Chondrocyte (in vitro differentiated cells): ENCODE data around the gene NTRK2. TPM values are rescaled to one million over a fixed set of nuclear protein-coding genes. Genes with fewer than 3 reads are reported as not detected.

Experiments used
- DNase-seq: peaks from one replicate; pipeline ENCODE4 v3.0.0; 2021; ENCODE audit warnings: mixed read lengths, low spot score
- H3K27ac Mint-ChIP-seq: one replicate; pipeline ENCODE4 v1.8.0; 2021; ENCODE audit warnings: mild to moderate bottlenecking, moderate library complexity, mixed read lengths; ENCODE audit not compliant: unreplicated experiment
- H3K27me3 Mint-ChIP-seq: 2 replicates; pipeline ENCODE4 v1.8.0; 2021; ENCODE audit warnings: low read depth, mixed read lengths
- H3K36me3 Mint-ChIP-seq: 2 replicates; pipeline ENCODE4 v1.8.0; 2021; ENCODE audit warnings: low read depth, mixed read lengths
- H3K4me1 Mint-ChIP-seq: 2 replicates; pipeline ENCODE4 v1.8.0; 2021; ENCODE audit warnings: low read depth, mild to moderate bottlenecking, mixed read lengths
- H3K4me3 Mint-ChIP-seq: one replicate; pipeline ENCODE4 v1.8.0; 2021; ENCODE audit warnings: mild to moderate bottlenecking, moderate library complexity, mixed read lengths; ENCODE audit not compliant: unreplicated experiment
- H3K9me3 Mint-ChIP-seq: 2 replicates; pipeline ENCODE4 v1.8.0; 2021; ENCODE audit warnings: low read depth, mixed read lengths
- total RNA-seq: library from RNA; stranded (reverse); gene quantifications from 3 replicates; pipeline ENCODE4 v1.2.1, GENCODE V29; 2021
- TF ChIP-seq, protein P1 (sequence below): fragments of 200-600 bp; sonication (generic); IDR thresholded peaks from 2 replicates; pipeline ENCODE4 v1.5.0; 2021; ENCODE audit warnings: antibody characterized with exemption, mild to moderate bottlenecking, moderate library complexity

The NTRK2 gene
- total RNA-seq, 1 donor from 2014 or later: 40.0 TPM

DNA sequence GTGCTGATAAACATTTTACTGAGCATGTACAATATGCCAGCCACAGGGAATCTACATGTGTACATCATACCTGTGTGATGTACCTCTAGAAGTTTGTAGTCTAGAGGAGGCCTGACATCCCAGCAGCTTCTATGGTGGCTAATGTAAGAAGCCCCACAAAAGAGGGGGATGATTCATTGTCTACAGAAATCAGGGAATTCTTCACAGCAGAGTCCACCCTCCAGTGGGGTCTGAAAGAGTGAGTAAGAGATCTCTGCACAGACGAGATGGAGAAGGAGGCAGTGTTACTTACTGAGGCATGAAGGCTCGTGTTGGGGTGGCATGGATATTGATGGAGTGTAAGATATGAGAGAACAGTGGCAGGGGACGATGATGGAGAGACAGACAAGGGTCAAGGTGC is 103.0 kb downstream of the NTRK2 start:
- H3K27ac Mint-ChIP-seq: peak overlapping the region; percentile 52
- H3K9me3 Mint-ChIP-seq: no peaks in the 10 kb centered on the region
- no peak for DNase-seq
- H3K27me3 Mint-ChIP-seq: no peaks in the 10 kb centered on the region
- H3K36me3 Mint-ChIP-seq: peaks cover 4% of the 10 kb centered on the region
- no peak overlapping the region for H3K4me3 Mint-ChIP-seq
- TF ChIP-seq, protein P1, sequence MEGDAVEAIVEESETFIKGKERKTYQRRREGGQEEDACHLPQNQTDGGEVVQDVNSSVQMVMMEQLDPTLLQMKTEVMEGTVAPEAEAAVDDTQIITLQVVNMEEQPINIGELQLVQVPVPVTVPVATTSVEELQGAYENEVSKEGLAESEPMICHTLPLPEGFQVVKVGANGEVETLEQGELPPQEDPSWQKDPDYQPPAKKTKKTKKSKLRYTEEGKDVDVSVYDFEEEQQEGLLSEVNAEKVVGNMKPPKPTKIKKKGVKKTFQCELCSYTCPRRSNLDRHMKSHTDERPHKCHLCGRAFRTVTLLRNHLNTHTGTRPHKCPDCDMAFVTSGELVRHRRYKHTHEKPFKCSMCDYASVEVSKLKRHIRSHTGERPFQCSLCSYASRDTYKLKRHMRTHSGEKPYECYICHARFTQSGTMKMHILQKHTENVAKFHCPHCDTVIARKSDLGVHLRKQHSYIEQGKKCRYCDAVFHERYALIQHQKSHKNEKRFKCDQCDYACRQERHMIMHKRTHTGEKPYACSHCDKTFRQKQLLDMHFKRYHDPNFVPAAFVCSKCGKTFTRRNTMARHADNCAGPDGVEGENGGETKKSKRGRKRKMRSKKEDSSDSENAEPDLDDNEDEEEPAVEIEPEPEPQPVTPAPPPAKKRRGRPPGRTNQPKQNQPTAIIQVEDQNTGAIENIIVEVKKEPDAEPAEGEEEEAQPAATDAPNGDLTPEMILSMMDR: no peak
- peaks cover 40% of the 10 kb centered on the region for H3K4me1 Mint-ChIP-seq

DNA sequence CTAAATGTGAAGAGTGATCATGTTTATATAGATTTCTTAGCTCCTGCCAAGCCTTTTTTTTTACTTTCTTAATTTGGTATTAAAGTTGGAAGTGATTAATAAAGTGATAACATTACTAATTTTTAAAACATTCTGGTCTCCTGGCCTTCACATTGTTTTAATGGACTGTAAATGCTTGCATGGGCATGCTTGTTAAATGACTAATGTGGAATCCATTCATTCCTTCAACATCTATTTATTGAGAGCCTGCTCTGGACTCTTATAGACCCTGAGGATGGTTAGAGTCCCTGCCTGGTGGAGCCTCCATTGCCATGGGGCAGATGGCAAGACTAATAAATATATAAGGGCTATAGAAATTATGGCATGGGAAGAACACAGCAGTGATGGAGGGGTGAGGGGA is 103.5 kb downstream of the NTRK2 start:
- H3K4me3 Mint-ChIP-seq: no peak overlapping the region
- TF ChIP-seq, protein P1: no peak
- H3K4me1 Mint-ChIP-seq: peaks cover 40% of the 10 kb centered on the region
- peaks cover 4% of the 10 kb centered on the region for H3K36me3 Mint-ChIP-seq
- H3K27me3 Mint-ChIP-seq: no peaks in the 10 kb centered on the region
- H3K9me3 Mint-ChIP-seq: no peaks in the 10 kb centered on the region
- peak overlapping the region; percentile 74 for H3K27ac Mint-ChIP-seq
- no peak for DNase-seq

DNA sequence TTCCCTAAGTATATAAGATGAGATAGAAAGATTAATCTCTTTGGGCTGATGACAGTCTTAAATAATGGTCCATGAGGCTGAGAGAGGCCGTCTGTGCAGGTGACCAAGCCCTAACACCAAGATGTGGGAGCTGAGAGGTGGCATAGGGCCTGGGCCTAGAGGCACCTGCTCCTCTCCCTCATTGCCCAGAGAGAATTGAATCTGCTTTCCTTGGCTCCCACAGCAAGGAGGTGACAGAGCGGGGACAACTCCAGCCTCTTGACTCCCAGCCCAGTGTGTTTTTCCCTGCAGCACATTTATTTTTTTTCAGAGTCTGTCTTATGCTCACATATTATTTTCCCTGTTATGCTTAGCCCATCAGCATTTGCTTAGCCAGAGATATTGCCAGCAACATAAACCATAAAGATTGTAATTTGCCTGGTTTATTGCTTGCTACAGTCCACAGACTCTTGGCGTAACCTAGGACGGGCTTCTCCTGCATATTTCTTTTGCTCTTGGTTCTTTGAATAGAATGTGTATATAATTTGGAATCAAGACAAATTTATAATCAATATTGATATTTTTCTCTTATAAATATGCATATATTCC is 105.6 kb downstream of the NTRK2 start:
- peaks cover 42% of the 10 kb centered on the region for H3K4me1 Mint-ChIP-seq
- TF ChIP-seq, protein P1: no peak
- H3K4me3 Mint-ChIP-seq: no peak overlapping the region
- no peak for DNase-seq
- H3K27me3 Mint-ChIP-seq: no peaks in the 10 kb centered on the region
- no peak overlapping the region for H3K27ac Mint-ChIP-seq
- peaks cover 2% of the 10 kb centered on the region for H3K36me3 Mint-ChIP-seq
- H3K9me3 Mint-ChIP-seq: no peaks in the 10 kb centered on the region

DNA sequence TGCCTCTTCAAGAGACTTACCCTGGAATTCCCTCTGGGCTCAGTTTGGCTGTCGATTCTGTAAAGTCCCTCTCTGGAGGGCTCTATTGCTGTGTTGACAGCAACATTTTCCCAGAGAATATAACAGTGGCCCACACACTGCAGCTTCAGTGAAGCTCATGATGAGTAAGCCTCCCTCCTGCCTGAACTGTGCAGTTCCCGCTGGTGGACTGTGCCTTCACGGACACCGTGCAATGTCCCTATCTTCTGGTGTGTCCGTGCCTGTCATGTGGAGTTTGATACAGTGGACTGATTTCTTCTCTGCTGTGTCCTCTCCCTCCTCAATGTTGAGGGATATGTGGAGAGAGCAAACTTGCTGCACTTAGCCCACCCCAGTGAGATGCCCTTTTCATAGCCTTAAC is 109.0 kb downstream of the NTRK2 start:
- peaks cover 3% of the 10 kb centered on the region for H3K27me3 Mint-ChIP-seq
- H3K9me3 Mint-ChIP-seq: no peaks in the 10 kb centered on the region
- peak overlapping the region; percentile 37 for H3K27ac Mint-ChIP-seq
- H3K36me3 Mint-ChIP-seq: peaks cover 5% of the 10 kb centered on the region
- TF ChIP-seq, protein P1: no peak
- no peak for DNase-seq
- no peak overlapping the region for H3K4me3 Mint-ChIP-seq
- H3K4me1 Mint-ChIP-seq: peaks cover 32% of the 10 kb centered on the region

DNA sequence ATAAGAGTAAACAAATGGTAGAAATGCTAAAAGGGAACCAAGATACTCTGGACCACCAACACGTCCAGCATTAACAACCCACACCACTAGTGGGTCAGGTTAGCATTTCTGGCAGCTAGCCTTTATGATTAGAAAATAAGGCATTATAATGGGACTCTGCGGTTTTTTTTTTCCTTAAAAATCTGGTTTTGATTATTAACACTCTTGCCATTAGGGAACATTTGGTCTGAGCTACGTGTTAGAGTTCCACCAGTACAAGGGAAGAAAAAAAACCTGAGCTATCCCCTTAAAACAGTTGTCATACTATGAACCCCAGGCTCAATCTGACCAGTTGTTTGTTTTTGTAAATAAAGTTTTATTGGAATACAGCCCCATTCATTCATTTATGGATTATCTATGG is 110.4 kb downstream of the NTRK2 start:
- H3K4me1 Mint-ChIP-seq: peaks cover 29% of the 10 kb centered on the region
- peaks cover 3% of the 10 kb centered on the region for H3K27me3 Mint-ChIP-seq
- DNase-seq: no peak
- no peak overlapping the region for H3K27ac Mint-ChIP-seq
- TF ChIP-seq, protein P1: no peak
- H3K36me3 Mint-ChIP-seq: peaks cover 5% of the 10 kb centered on the region
- H3K4me3 Mint-ChIP-seq: no peak overlapping the region
- H3K9me3 Mint-ChIP-seq: no peaks in the 10 kb centered on the region
